ENCODE data around the gene TSHZ1.

DNA sequence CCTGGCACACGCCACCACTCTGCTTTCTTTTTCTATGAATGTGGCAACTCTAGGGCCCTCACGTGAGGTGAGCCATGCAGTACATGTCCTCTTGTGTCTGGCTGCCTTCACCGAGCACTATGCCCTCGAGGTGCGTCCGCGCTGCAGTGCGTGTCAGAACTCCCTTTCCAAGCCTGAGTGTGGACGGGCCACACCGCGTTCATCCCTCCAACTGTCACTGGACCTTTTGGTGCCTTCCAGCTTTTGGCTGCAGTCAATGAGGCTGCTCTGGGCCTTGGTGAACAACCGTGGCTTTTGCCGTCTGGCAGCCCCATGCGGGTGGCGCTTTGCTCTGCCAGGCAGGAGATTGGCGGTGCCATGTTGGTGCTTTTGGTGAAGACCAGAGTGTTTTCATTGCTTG is 74.0 kb downstream of the TSHZ1 start:
- TF ChIP-seq, protein P1, sequence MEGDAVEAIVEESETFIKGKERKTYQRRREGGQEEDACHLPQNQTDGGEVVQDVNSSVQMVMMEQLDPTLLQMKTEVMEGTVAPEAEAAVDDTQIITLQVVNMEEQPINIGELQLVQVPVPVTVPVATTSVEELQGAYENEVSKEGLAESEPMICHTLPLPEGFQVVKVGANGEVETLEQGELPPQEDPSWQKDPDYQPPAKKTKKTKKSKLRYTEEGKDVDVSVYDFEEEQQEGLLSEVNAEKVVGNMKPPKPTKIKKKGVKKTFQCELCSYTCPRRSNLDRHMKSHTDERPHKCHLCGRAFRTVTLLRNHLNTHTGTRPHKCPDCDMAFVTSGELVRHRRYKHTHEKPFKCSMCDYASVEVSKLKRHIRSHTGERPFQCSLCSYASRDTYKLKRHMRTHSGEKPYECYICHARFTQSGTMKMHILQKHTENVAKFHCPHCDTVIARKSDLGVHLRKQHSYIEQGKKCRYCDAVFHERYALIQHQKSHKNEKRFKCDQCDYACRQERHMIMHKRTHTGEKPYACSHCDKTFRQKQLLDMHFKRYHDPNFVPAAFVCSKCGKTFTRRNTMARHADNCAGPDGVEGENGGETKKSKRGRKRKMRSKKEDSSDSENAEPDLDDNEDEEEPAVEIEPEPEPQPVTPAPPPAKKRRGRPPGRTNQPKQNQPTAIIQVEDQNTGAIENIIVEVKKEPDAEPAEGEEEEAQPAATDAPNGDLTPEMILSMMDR (IDR thresholded peaks at IDR 0.05), result no peak
- no peak for TF ChIP-seq POLR2A (IDR thresholded peaks at IDR 0.05)
